ENCODE measurements around the gene TIPIN.
"Not testable (repeated sequence)": the region's sequence is repeated elsewhere in the genome, so short reads cannot be mapped to it uniquely, and the experiment has no call there.

The TIPIN gene

GRCh38 chr15:66386204-66387123 is 30.0 kb upstream of the TIPIN start, which contains the start of gene MAP2K1:
Gene MAP2K1 (plus strand): TSS chr15:66386912. CDS start chr15:66387348, 436 bp downstream.
- DNase-seq (ENCODE audit: low read depth in 4 of 4, low spot score in 1 of 4), result peak; percentile 96 to 98 (median 96)

GRCh38 chr15:66381376-66381775 is 24.9 kb upstream of the TIPIN start:
- DNase-seq (ENCODE audit: low read depth in 4 of 4, low spot score in 1 of 4), result not testable (repeated sequence)

GRCh38 chr15:66378814-66379430 is 22.4 kb upstream of the TIPIN start:
- DNase-seq (ENCODE audit: low read depth in 4 of 4, low spot score in 1 of 4), result no peak

- DNase-seq (ENCODE audit: low read depth in 4 of 4, low spot score in 1 of 4), result no peak
These were observed 17.7 kb upstream of the TIPIN start for GRCh38 chr15:66374179-66374578.

- DNase-seq (ENCODE audit: low read depth in 4 of 4, low spot score in 1 of 4), result no peak
These were observed 13.5 kb upstream of the TIPIN start for GRCh38 chr15:66369773-66370651.

GRCh38 chr15:66364944-66365528 is 8.6 kb upstream of the TIPIN start:
- DNase-seq (ENCODE audit: low read depth in 4 of 4, low spot score in 1 of 4), result no peak

- DNase-seq (ENCODE audit: low read depth in 4 of 4, low spot score in 1 of 4), result no peak
These were observed 6.3 kb upstream of the TIPIN start for GRCh38 chr15:66362776-66363175.

GRCh38 chr15:66361745-66362460 is 5.4 kb upstream of the TIPIN start:
- DNase-seq (ENCODE audit: low read depth in 4 of 4, low spot score in 1 of 4), result not testable (repeated sequence)

GRCh38 chr15:66359740-66360139 is 3.3 kb upstream of the TIPIN start:
- DNase-seq (ENCODE audit: low read depth in 4 of 4, low spot score in 1 of 4), result no peak

GRCh38 chr15:66356077-66356358 is 467 bp downstream of the TIPIN start:
- DNase-seq (ENCODE audit: low read depth in 4 of 4, low spot score in 1 of 4), result peak in 1 of 4 experiments; percentile 10

- not testable (repeated sequence) for DNase-seq (ENCODE audit: low read depth in 4 of 4, low spot score in 1 of 4)
These were observed 8.0 kb downstream of the TIPIN start for GRCh38 chr15:66348530-66348929.

GRCh38 chr15:66328771-66329170 is 27.7 kb downstream of the TIPIN start:
- DNase-seq (ENCODE audit: low read depth in 4 of 4, low spot score in 1 of 4), result no peak

- no peak for DNase-seq (ENCODE audit: low read depth in 4 of 4, low spot score in 1 of 4)
These were observed 28.7 kb downstream of the TIPIN start for GRCh38 chr15:66327736-66328135.

GRCh38 chr15:66326051-66326450 is 30.4 kb downstream of the TIPIN start:
- DNase-seq (ENCODE audit: low read depth in 4 of 4, low spot score in 1 of 4), result no peak

- DNase-seq (ENCODE audit: low read depth in 4 of 4, low spot score in 1 of 4), result no peak
These were observed 33.1 kb downstream of the TIPIN start for GRCh38 chr15:66323312-66323928.

- no peak for DNase-seq (ENCODE audit: low read depth in 4 of 4, low spot score in 1 of 4)
These were observed 44.3 kb downstream of the TIPIN start for GRCh38 chr15:66312144-66312543.

- DNase-seq (ENCODE audit: low read depth in 4 of 4, low spot score in 1 of 4), result no peak
These were observed 45.7 kb downstream of the TIPIN start for GRCh38 chr15:66310786-66311185.

GRCh38 chr15:66309828-66310227 is 46.7 kb downstream of the TIPIN start:
- no peak for DNase-seq (ENCODE audit: low read depth in 4 of 4, low spot score in 1 of 4)

- no peak for DNase-seq (ENCODE audit: low read depth in 4 of 4, low spot score in 1 of 4)
These were observed 48.0 kb downstream of the TIPIN start for GRCh38 chr15:66308531-66308930.

GRCh38 chr15:66306381-66306780 is 50.1 kb downstream of the TIPIN start:
- no peak for DNase-seq (ENCODE audit: low read depth in 4 of 4, low spot score in 1 of 4)

Data from stimulated activated CD4-positive, alpha-beta T cell treated with anti-CD3 and anti-CD28 coated beads, Interleukin-1b, Interleukin-23, amount 100 ng/mL, for 24 hours (primary cell).